CD4-positive, CD25-positive, alpha-beta regulatory T cell (primary cell): ENCODE data around the gene KIN. TPM values are rescaled to one million over a fixed set of nuclear protein-coding genes. Genes with fewer than 3 reads are reported as not detected.

Experiments
- ATAC-seq, 2 donors: fragments of 150-1000 bp; cut with Tn5 transposase; one replicate each; pipeline ENCODE4 v1.10.0; 2021; ENCODE audit warnings: low read depth in 2 of 2, moderate number of reproducible peaks in 2 of 2, moderate library complexity in 1 of 2
- DNase-seq, 3 donors: peaks; one replicate each; pipeline versions ENCODE4 v3.0.0 to v3.0.0-alpha.2; 2012 to 2022; ENCODE audit warnings: mixed read lengths in 1 of 3
- H3K27ac ChIP-seq: one replicate; pipeline ENCODE4 v1.7.0; 2013; ENCODE audit warnings: mild to moderate bottlenecking, low read length; ENCODE audit not compliant: insufficient read depth, poor library complexity, severe bottlenecking
- H3K27me3 ChIP-seq: one replicate; pipeline ENCODE4 v1.7.0; 2013; ENCODE audit warnings: low read length; ENCODE audit not compliant: control insufficient read depth, insufficient read depth
- H3K36me3 ChIP-seq: one replicate; pipeline ENCODE4 v1.7.0; 2013; ENCODE audit warnings: mild to moderate bottlenecking, low read length, moderate library complexity; ENCODE audit not compliant: control insufficient read depth, insufficient read depth
- H3K4me1 ChIP-seq: 2 replicates; pipeline ENCODE4 v1.7.0; 2013; ENCODE audit warnings: mild to moderate bottlenecking, low read length; ENCODE audit not compliant: insufficient read depth, control insufficient read depth, poor library complexity, severe bottlenecking
- H3K4me3 ChIP-seq: one replicate; pipeline ENCODE4 v1.7.0; 2013; ENCODE audit warnings: low read depth, mild to moderate bottlenecking, low read length, moderate library complexity
- H3K9me3 ChIP-seq, 2 experiments: 1 replicate in 1 of 2; 2 replicates in 1 of 2; pipeline ENCODE4 v1.7.0; 2013; ENCODE audit warnings: low read length in 2 of 2, mild to moderate bottlenecking in 1 of 2, moderate library complexity in 1 of 2; ENCODE audit not compliant: control insufficient read depth in 2 of 2
- H3K27ac Mint-ChIP-seq, 3 donors: one replicate each; pipeline ENCODE4 v1.8.0; 2020 to 2022; ENCODE audit warnings: mild to moderate bottlenecking in 3 of 3, mixed read lengths in 3 of 3, moderate library complexity in 2 of 3
- H3K27me3 Mint-ChIP-seq: one replicate; pipeline ENCODE4 v1.8.0; 2022; ENCODE audit warnings: mild to moderate bottlenecking, mixed read lengths
- H3K36me3 Mint-ChIP-seq: one replicate; pipeline ENCODE4 v1.8.0; 2020; ENCODE audit warnings: mixed read lengths
- H3K4me1 Mint-ChIP-seq, 4 donors: one replicate each; pipeline ENCODE4 v1.8.0; 2020 to 2022; ENCODE audit warnings: mixed read lengths in 4 of 4, mild to moderate bottlenecking in 1 of 4
- H3K4me3 Mint-ChIP-seq, 4 donors: one replicate each; pipeline ENCODE4 v1.8.0; 2020 to 2022; ENCODE audit warnings: mild to moderate bottlenecking in 4 of 4, mixed read lengths in 4 of 4, moderate library complexity in 3 of 4
- H3K9me3 Mint-ChIP-seq, 7 donors: one replicate each; pipeline ENCODE4 v1.8.0; 2020 to 2022; ENCODE audit warnings: mixed read lengths in 7 of 7, mild to moderate bottlenecking in 3 of 7, moderate library complexity in 2 of 7
- polyA plus RNA-seq, 4 donors: library from polyadenylated mRNA; unstranded; fragments of 300-500 nt; fragmentation: Illumina TruSeq; gene quantifications; one replicate each; pipeline ENCODE4 v1.2.3, GENCODE V29; 2021
- total RNA-seq: library from RNA; stranded (reverse); gene quantifications from one replicate; pipeline ENCODE4 v1.2.3, GENCODE V29; 2022

KIN gene
- total and polyA plus RNA-seq, 5 donors from 2014 or later: 2.5 to 9.1 (median 5.5) TPM

DNA sequence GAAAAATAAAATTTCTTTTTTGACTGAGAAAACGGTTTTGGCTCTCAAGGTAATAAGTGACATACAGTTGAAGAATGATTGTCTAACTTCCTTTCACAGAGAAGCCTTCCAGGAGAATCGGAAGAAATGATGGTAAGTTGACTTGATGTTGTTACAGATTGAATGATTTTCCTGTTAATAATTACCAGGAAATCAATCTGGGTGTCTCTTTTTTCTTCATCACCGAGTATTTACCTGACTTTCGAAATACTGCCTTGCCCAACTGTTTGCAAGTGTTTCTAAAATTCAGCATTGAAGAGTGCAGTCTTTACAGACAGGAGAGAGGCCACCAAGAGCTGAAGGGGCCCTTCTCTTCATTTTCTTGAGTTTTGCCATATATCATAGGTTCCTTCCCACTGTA lies 80.7 kb downstream of the KIN start:
- DNase-seq (no peak), ATAC-seq (no peak)
- Mint-ChIP-seq H3K4me3 (no peak overlapping the region), H3K4me1 (no peaks in the 10 kb centered on the region), H3K9me3 (peaks cover 0 to 4% (median 0%) of the 10 kb centered on the region in 7 donors), H3K36me3 (no peaks in the 10 kb centered on the region), H3K27ac (no peak overlapping the region), H3K27me3 (peaks cover 36% of the 10 kb centered on the region)
- Histone ChIP-seq H3K9me3 (no peaks in the 10 kb centered on the region), H3K4me1 (no peaks in the 10 kb centered on the region), H3K4me3 (no peak overlapping the region), H3K27ac (no peak overlapping the region), H3K27me3 (peaks cover 3% of the 10 kb centered on the region), H3K36me3 (no peaks in the 10 kb centered on the region)

- no peaks in the 10 kb centered on the region for H3K4me1 ChIP-seq
- peaks cover 3% of the 10 kb centered on the region for H3K27me3 ChIP-seq
- no peak for ATAC-seq
- H3K9me3 ChIP-seq: no peaks in the 10 kb centered on the region
- no peaks in the 10 kb centered on the region for H3K36me3 Mint-ChIP-seq
- peaks cover 36% of the 10 kb centered on the region for H3K27me3 Mint-ChIP-seq
- H3K27ac Mint-ChIP-seq: no peak overlapping the region
- H3K27ac ChIP-seq: no peak overlapping the region
- peaks cover 0 to 4% (median 0%) of the 10 kb centered on the region in 7 donors for H3K9me3 Mint-ChIP-seq
- DNase-seq: no peak
- H3K4me3 ChIP-seq: no peak overlapping the region
- no peak overlapping the region for H3K4me3 Mint-ChIP-seq
- H3K4me1 Mint-ChIP-seq: no peaks in the 10 kb centered on the region
- no peaks in the 10 kb centered on the region for H3K36me3 ChIP-seq
These were observed 81.2 kb downstream of the KIN start for GRCh38 chr10:7706534-7707073.

DNA sequence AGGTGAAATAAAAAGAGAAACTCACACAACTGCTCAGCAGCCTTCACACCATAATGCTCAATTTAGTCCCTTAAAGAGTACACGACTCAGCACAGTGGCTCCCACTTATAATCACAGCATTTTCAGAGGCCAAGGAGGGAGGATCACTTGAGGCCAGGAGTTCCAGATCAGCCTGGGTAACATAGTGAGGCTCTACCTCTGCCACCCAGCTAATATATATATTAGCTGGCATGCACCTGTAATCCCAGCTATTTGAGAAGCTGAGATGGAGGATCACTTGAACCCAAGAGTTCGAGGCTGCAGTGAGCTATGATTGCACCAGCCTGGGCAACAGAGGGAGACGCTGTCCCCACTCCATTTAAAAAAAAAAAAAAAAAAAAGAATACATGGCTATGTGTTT lies 82.5 kb downstream of the KIN start:
- no peaks in the 10 kb centered on the region for H3K4me1 Mint-ChIP-seq
- no peak overlapping the region for H3K4me3 Mint-ChIP-seq
- no peaks in the 10 kb centered on the region for H3K36me3 ChIP-seq
- peaks cover 0 to 6% (median 0%) of the 10 kb centered on the region in 7 donors for H3K9me3 Mint-ChIP-seq
- H3K36me3 Mint-ChIP-seq: no peaks in the 10 kb centered on the region
- peaks cover 3% of the 10 kb centered on the region for H3K27me3 ChIP-seq
- peaks cover 41% of the 10 kb centered on the region for H3K27me3 Mint-ChIP-seq
- H3K4me3 ChIP-seq: no peak overlapping the region
- ATAC-seq: no peak
- no peaks in the 10 kb centered on the region for H3K4me1 ChIP-seq
- no peak overlapping the region for H3K27ac ChIP-seq
- no peak for DNase-seq
- H3K9me3 ChIP-seq: no peaks in the 10 kb centered on the region
- no peak overlapping the region for H3K27ac Mint-ChIP-seq

GRCh38 chr10:7704071-7705016 lies 83.4 kb downstream of the KIN start:
- Mint-ChIP-seq H3K36me3 (no peaks in the 10 kb centered on the region), H3K27me3 (peaks cover 45% of the 10 kb centered on the region), H3K9me3 (peaks cover 0 to 6% (median 0%) of the 10 kb centered on the region in 7 donors), H3K27ac (no peak overlapping the region), H3K4me1 (no peaks in the 10 kb centered on the region), H3K4me3 (no peak overlapping the region)
- H3K27me3 ChIP-seq: peaks cover 3% of the 10 kb centered on the region
- DNase-seq (no peak), ATAC-seq (no peak)
- no peaks in the 10 kb centered on the region for H3K9me3 ChIP-seq
- no peak overlapping the region for H3K4me3 ChIP-seq
- H3K4me1 ChIP-seq: no peaks in the 10 kb centered on the region
- no peaks in the 10 kb centered on the region for H3K36me3 ChIP-seq
- H3K27ac ChIP-seq: no peak overlapping the region

DNA sequence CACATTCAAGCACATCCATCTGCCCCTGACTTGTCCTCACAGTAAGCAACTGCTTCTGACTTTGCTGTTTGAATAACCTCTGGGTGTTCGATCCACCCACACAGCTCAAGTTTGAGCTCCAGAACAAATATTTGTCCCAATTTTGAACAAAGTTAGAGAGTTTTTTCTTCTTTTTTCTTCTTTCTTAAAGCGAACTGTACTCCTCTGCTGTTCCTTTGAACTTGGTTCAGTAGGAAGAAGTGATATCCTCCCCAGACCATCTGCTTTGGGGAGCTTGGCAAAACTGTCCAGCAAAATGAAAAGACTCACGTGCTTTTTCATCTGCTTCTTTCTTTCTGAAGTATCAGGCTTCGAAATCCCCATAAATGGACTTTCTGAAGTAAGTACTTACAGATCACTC lies 84.7 kb downstream of the KIN start, which contains the start of gene ITIH2:
TSS of gene ITIH2 (plus strand) at position 177 of the 400 bp plus-strand sequence. CDS start at position 296, 119 bp downstream.
- Mint-ChIP-seq H3K4me3 (no peak within 1 kb of the TSS), H3K36me3 (no peaks in the 10 kb centered on the region), H3K27ac (no peak within 1 kb of the TSS), H3K4me1 (no peaks in the 10 kb centered on the region), H3K9me3 (peaks cover 0 to 6% (median 0%) of the 10 kb centered on the region in 7 donors), H3K27me3 (peaks cover 40% of the 10 kb centered on the region)
- no peaks in the 10 kb centered on the region for H3K36me3 ChIP-seq
- H3K4me3 ChIP-seq: no peak within 1 kb of the TSS
- no peak for ATAC-seq
- H3K27me3 ChIP-seq: peaks cover 1% of the 10 kb centered on the region
- H3K27ac ChIP-seq: no peak within 1 kb of the TSS
- no peak for DNase-seq
- no peaks in the 10 kb centered on the region for H3K4me1 ChIP-seq
- no peaks in the 10 kb centered on the region for H3K9me3 ChIP-seq

GRCh38 chr10:7702288-7702812 lies 85.4 kb downstream of the KIN start:
- no peak overlapping the region for H3K27ac Mint-ChIP-seq
- no peak overlapping the region for H3K27ac ChIP-seq
- peaks cover 0 to 6% (median 0%) of the 10 kb centered on the region in 7 donors for H3K9me3 Mint-ChIP-seq
- H3K4me1 ChIP-seq: no peaks in the 10 kb centered on the region
- no peaks in the 10 kb centered on the region for H3K27me3 ChIP-seq
- DNase-seq (no peak), ATAC-seq (no peak)
- no peak overlapping the region for H3K4me3 Mint-ChIP-seq
- no peaks in the 10 kb centered on the region for H3K36me3 Mint-ChIP-seq
- no peaks in the 10 kb centered on the region for H3K36me3 ChIP-seq
- peaks cover 40% of the 10 kb centered on the region for H3K27me3 Mint-ChIP-seq
- no peak overlapping the region for H3K4me3 ChIP-seq
- H3K4me1 Mint-ChIP-seq: no peaks in the 10 kb centered on the region
- H3K9me3 ChIP-seq: no peaks in the 10 kb centered on the region

DNA sequence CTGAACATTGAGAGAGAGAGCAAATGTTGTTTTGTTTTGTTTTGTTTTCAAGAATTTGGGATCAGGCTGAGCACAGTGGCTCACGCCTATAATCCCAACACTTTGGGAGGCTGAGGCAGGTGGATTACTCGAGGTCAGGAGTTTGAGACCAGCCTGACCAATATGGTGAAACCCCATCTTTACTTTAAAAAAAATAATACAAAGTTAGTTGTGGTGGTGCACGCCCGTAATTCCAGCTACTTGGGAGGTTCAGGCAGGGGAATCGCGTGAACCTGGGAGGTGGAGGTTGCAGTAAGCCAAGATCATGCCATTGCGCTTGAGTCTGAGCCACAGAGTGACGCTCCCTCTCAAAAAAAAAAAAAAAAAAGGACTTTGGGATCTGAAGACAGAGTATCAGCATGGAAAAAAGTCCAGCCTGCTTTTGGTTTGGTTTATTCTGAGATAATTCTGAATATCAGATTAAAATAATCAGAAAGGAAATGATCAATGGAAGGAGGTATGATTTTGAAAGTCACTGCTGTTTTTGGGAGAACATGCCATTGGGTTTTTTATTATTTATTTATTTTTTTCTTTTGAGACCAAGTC lies 86.5 kb downstream of the KIN start:
- H3K27ac ChIP-seq: no peak overlapping the region
- H3K4me3 Mint-ChIP-seq: no peak overlapping the region
- H3K4me1 ChIP-seq: no peaks in the 10 kb centered on the region
- H3K9me3 ChIP-seq: no peaks in the 10 kb centered on the region
- H3K9me3 Mint-ChIP-seq: peaks cover 0 to 6% (median 0%) of the 10 kb centered on the region in 7 donors
- no peak for ATAC-seq
- H3K4me3 ChIP-seq: no peak overlapping the region
- DNase-seq: no peak
- H3K27me3 ChIP-seq: no peaks in the 10 kb centered on the region
- no peaks in the 10 kb centered on the region for H3K36me3 ChIP-seq
- H3K36me3 Mint-ChIP-seq: no peaks in the 10 kb centered on the region
- H3K27me3 Mint-ChIP-seq: peaks cover 35% of the 10 kb centered on the region
- no peak overlapping the region for H3K27ac Mint-ChIP-seq
- no peaks in the 10 kb centered on the region for H3K4me1 Mint-ChIP-seq
